Measurements from ENCODE around the gene BPIFB3.
"Not testable (repeated sequence)": the region's sequence is repeated elsewhere in the genome, so short reads cannot be mapped to it uniquely, and the experiment has no call there.

BPIFB3 gene

GRCh38 chr20:33119725-33120720 lies 66.3 kb downstream of the BPIFB3 start:
- no peak for DNase-seq (ENCODE audit: low spot score)

- DNase-seq (ENCODE audit: low spot score): no peak
Measured at GRCh38 chr20:33120934-33121333, 67.2 kb downstream of the BPIFB3 start.

GRCh38 chr20:33122297-33122696 lies 68.6 kb downstream of the BPIFB3 start:
- DNase-seq (ENCODE audit: low spot score): not testable (repeated sequence)

Measured in germinal center (tissue), 1 donor.